SU-DHL-6 (cell line): ENCODE data around the gene RANBP1.

Source experiments
- H2AFZ ChIP-seq: fragments of 200-600 bp; sonication (generic); 2 replicates; pipeline ENCODE4 v1.6.1; 2014; ENCODE audit warnings: low read depth, mild to moderate bottlenecking, moderate library complexity, mixed read lengths, antibody characterized with exemption, low read length; ENCODE audit not compliant: severe bottlenecking
- H3F3A ChIP-seq: fragments of 200-600 bp; shearing (Covaris generic); 2 replicates; pipeline ENCODE4 v1.6.0; 2016; ENCODE audit warnings: antibody characterized with exemption, mild to moderate bottlenecking; ENCODE audit not compliant: insufficient read depth
- H3K27ac ChIP-seq: fragments of 200-600 bp; sonication (generic); 2 replicates; pipeline ENCODE4 v1.5.1; 2016; ENCODE audit warnings: low read depth, mild to moderate bottlenecking, low read length, moderate library complexity, mixed read lengths
- H3K27me3 ChIP-seq: fragments of 200-600 bp; sonication (generic), shearing (Covaris generic); 2 replicates; pipeline ENCODE4 v1.6.0; 2014; ENCODE audit warnings: mild to moderate bottlenecking, low read length
- H3K36me3 ChIP-seq: fragments of 200-600 bp; sonication (generic); 2 replicates; pipeline ENCODE4 v1.6.1; 2014; ENCODE audit warnings: mild to moderate bottlenecking, low read length, mixed read lengths
- H3K4me2 ChIP-seq: fragments of 300-600, 200-600 bp; shearing (Covaris generic), sonication (generic); 2 replicates; pipeline ENCODE4 v1.6.0; 2014; ENCODE audit warnings: low read length, low read depth, mild to moderate bottlenecking; ENCODE audit not compliant: poor library complexity, severe bottlenecking
- H3K4me3 ChIP-seq: fragments of 200-600 bp; sonication (generic); 2 replicates; pipeline ENCODE4 v1.5.1; 2014; ENCODE audit warnings: antibody characterized with exemption, low read length, mild to moderate bottlenecking, mixed read lengths; ENCODE audit not compliant: insufficient read depth, poor library complexity, severe bottlenecking
- H3K79me2 ChIP-seq: fragments of 200-600 bp; sonication (generic); 2 replicates; pipeline ENCODE4 v1.6.1; 2014; ENCODE audit warnings: mild to moderate bottlenecking, low read length, moderate library complexity; ENCODE audit not compliant: insufficient read depth
- H3K9ac ChIP-seq: fragments of 200-600 bp; sonication (generic); 2 replicates; pipeline ENCODE4 v1.7.0; 2014; ENCODE audit warnings: mild to moderate bottlenecking, low read length
- H3K9me2 ChIP-seq: fragments of 200-600 bp; sonication (generic); replicated peaks from 2 replicates; pipeline ENCODE4 v1.6.1; 2014; ENCODE audit warnings: low read length; ENCODE audit not compliant: insufficient read depth
- H3K9me3 ChIP-seq: fragments of 200-600 bp; sonication (generic); 2 replicates; pipeline ENCODE4 v1.6.1; 2014; ENCODE audit warnings: low read length, mixed read lengths; ENCODE audit not compliant: insufficient read depth
- H4K20me1 ChIP-seq: fragments of 200-600 bp; sonication (generic); 2 replicates; pipeline ENCODE4 v1.6.1; 2014; ENCODE audit warnings: low read depth, mild to moderate bottlenecking, antibody characterized with exemption, low read length, moderate library complexity, mixed read lengths
- EZH2phosphoT487 ChIP-seq: fragments of 200-600 bp; sonication (generic), shearing (Covaris generic); conservative IDR thresholded peaks from 2 replicates; pipeline ENCODE4 v1.6.1; 2018; ENCODE audit warnings: mild to moderate bottlenecking, antibody characterized with exemption, low read length, moderate library complexity, mixed read lengths
- TF ChIP-seq, protein P1 (sequence below): fragments of 200-600 bp; sonication (generic); IDR thresholded peaks from one replicate; pipeline ENCODE4 v1.5.1; 2017; ENCODE audit warnings: antibody characterized with exemption, mild to moderate bottlenecking, low read length, moderate library complexity; ENCODE audit not compliant: insufficient read depth, poor library complexity, severe bottlenecking

RANBP1 gene

DNA sequence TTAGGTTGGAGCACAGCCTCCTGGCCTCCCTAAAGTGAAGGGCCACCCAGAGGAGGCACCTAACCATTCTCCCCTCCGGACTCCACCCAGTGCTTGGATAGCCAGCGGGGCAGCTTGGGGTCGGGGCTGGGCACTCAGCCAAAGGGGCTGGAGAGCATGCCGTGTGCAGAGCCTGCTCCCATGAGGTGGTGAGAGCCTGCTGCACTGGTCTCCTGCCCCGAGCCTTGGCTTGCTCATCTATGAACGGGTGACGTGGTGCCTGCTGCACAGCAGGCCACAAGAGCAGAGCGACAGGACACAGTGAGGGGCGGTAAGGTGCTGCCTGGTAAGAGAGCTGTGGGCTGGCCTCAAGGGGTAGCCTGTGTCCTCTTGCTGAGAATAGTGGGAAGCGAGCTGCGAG, 49.0 kb downstream of the RANBP1 start:
- H3K9me3 ChIP-seq, result no peaks in the 10 kb centered on the region
- no peaks in the 10 kb centered on the region for H3K27me3 ChIP-seq
- H3K36me3 ChIP-seq, result no peaks in the 10 kb centered on the region
- no peaks in the 10 kb centered on the region for H3K9me2 ChIP-seq
- no peak overlapping the region for H3K4me2 ChIP-seq
- TF ChIP-seq, protein P1, sequence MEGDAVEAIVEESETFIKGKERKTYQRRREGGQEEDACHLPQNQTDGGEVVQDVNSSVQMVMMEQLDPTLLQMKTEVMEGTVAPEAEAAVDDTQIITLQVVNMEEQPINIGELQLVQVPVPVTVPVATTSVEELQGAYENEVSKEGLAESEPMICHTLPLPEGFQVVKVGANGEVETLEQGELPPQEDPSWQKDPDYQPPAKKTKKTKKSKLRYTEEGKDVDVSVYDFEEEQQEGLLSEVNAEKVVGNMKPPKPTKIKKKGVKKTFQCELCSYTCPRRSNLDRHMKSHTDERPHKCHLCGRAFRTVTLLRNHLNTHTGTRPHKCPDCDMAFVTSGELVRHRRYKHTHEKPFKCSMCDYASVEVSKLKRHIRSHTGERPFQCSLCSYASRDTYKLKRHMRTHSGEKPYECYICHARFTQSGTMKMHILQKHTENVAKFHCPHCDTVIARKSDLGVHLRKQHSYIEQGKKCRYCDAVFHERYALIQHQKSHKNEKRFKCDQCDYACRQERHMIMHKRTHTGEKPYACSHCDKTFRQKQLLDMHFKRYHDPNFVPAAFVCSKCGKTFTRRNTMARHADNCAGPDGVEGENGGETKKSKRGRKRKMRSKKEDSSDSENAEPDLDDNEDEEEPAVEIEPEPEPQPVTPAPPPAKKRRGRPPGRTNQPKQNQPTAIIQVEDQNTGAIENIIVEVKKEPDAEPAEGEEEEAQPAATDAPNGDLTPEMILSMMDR, result no peak
- no peaks in the 10 kb centered on the region for H3K79me2 ChIP-seq
- no peak overlapping the region for H2AFZ ChIP-seq
- no peak overlapping the region for H3K4me3 ChIP-seq
- H4K20me1 ChIP-seq, result no peaks in the 10 kb centered on the region
- H3K9ac ChIP-seq, result no peak overlapping the region
- no peaks in the 10 kb centered on the region for H3F3A ChIP-seq
- no peak overlapping the region for H3K27ac ChIP-seq

DNA sequence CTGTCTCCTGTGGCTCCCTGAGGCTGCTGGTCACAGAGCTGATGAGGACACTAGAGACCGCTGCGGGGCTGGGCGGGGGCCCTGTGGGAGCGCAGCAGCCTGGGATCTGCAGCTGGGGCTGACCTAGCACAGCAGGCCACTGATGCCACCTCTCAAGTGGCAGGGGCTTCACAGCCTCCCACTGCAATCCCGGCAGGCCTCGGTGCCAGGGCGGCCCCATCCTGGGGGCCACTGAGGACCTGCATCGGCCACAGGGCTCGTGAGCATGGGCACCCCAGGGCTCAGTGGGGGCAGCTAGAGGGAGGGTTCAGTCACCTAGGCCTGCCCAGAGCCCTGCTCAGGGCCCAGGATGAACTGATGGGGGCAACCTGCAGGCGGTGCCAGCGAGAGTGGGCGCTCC, 49.5 kb downstream of the RANBP1 start:
- Histone ChIP-seq H3F3A (no peaks in the 10 kb centered on the region), H2AFZ (no peak overlapping the region), H3K79me2 (no peaks in the 10 kb centered on the region), H3K9me3 (no peaks in the 10 kb centered on the region), H3K4me2 (no peak overlapping the region), H3K27me3 (no peaks in the 10 kb centered on the region), H3K36me3 (no peaks in the 10 kb centered on the region), H4K20me1 (no peaks in the 10 kb centered on the region), H3K27ac (no peak overlapping the region), H3K9me2 (no peaks in the 10 kb centered on the region), H3K4me3 (no peak overlapping the region), H3K9ac (no peak overlapping the region)
- TF ChIP-seq EZH2phosphoT487, result no peak
- TF ChIP-seq, protein P1, result no peak

DNA sequence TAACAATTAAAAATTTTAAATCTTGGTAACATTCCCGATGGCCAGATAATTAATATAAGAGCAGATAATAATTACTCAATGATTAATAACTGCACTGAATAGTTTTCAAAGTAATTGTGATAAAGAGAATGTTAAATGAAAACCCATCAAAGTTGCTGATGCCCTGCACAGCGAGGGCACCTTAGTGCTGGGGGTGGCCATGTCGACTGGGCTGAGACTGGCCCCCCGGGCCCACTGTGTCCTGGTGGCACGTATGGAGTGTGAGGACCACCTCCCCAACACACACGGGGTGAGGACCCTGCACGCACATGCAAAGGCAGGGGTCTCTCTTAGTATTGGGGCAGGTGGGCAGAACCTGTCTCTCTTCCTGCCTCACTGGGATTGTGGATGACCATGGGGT, 50.0 kb downstream of the RANBP1 start:
- Histone ChIP-seq H3K9ac (no peak overlapping the region), H4K20me1 (no peaks in the 10 kb centered on the region), H3K27ac (no peak overlapping the region), H3K9me2 (no peaks in the 10 kb centered on the region), H3K4me3 (no peak overlapping the region), H2AFZ (no peak overlapping the region), H3K79me2 (no peaks in the 10 kb centered on the region), H3K9me3 (no peaks in the 10 kb centered on the region), H3K4me2 (no peak overlapping the region), H3K36me3 (no peaks in the 10 kb centered on the region), H3K27me3 (no peaks in the 10 kb centered on the region), H3F3A (no peaks in the 10 kb centered on the region)
- no peak for TF ChIP-seq EZH2phosphoT487
- TF ChIP-seq, protein P1, result no peak

DNA sequence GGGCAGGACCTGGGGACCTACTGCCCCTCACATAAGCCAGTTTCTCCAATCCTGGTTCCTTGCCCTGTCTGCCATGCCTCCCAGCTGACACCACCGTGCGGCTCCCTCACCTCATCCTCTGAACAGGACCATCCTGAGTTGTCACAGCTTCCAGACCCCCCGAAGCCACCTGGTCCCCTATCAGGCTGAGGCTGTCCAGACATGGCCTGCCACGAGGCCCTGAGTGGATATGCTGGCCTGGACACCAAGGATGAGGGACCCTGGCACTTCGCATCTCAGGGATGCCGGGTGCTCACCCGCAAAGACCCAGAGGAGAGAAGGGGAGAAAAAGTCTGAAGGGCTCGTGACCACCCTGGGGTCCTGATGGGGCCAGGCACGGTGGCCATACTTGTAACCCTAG, 50.8 kb downstream of the RANBP1 start:
- no peaks in the 10 kb centered on the region for H3K36me3 ChIP-seq

More for the DNA sequence above, 50.8 kb downstream of the RANBP1 start:
- H3K4me2 ChIP-seq, result no peak overlapping the region
- TF ChIP-seq, protein P1, result no peak
- TF ChIP-seq EZH2phosphoT487, result no peak
- H4K20me1 ChIP-seq, result no peaks in the 10 kb centered on the region
- H3K9me2 ChIP-seq, result no peaks in the 10 kb centered on the region
- no peak overlapping the region for H3K27ac ChIP-seq
- H3K9me3 ChIP-seq, result no peaks in the 10 kb centered on the region
- no peak overlapping the region for H3K9ac ChIP-seq
- H3F3A ChIP-seq, result no peaks in the 10 kb centered on the region
- H2AFZ ChIP-seq, result no peak overlapping the region
- no peaks in the 10 kb centered on the region for H3K27me3 ChIP-seq
- H3K4me3 ChIP-seq, result no peak overlapping the region
- H3K79me2 ChIP-seq, result no peaks in the 10 kb centered on the region
